GM20431 (cell line): ENCODE data around the gene ATF5.
"Not testable (repeated sequence)": the region's sequence is repeated elsewhere in the genome, so short reads cannot be mapped to it uniquely, and the experiment has no call there.

Experiments
- in situ Hi-C: fragments of 300-500 bp; cut with MseI, MboI; formaldehyde crosslinking; loops from one replicate; pipeline ENCODE4 v1.15.0; 2020; ENCODE audit warnings: low sequenced_read_pairs; ENCODE audit not compliant: unreplicated experiment

The ATF5 gene

GRCh38 chr19:49968279-49968922 is 39.4 kb downstream of the ATF5 start:
- in situ Hi-C loops: no loop called here

GRCh38 chr19:49969355-49969754 is 40.4 kb downstream of the ATF5 start:
- in situ Hi-C loops: not testable (repeated sequence)

DNA sequence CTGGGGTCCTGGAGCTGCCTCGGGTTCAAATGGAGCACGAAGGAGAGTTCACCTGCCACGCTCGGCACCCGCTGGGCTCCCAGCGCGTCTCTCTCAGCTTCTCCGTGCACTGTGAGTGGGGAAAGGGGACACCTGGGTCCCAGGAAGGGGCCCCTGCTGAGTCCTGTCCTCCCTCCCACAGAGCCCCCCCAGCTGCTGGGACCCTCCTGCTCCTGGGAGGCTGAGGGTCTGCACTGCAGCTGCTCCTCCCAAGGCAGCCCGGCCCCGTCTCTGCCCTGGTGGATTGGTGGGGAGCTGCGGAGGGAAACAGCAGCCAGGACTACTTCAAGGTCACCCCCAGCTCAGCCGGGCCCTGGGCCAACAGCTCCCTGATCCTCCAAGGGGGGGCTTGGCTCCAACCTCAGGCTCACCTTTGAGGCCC is 43.0 kb downstream of the ATF5 start:
- in situ Hi-C loops: no loop called here

GRCh38 chr19:49972841-49973240 is 43.8 kb downstream of the ATF5 start:
- in situ Hi-C loops: no loop called here

DNA sequence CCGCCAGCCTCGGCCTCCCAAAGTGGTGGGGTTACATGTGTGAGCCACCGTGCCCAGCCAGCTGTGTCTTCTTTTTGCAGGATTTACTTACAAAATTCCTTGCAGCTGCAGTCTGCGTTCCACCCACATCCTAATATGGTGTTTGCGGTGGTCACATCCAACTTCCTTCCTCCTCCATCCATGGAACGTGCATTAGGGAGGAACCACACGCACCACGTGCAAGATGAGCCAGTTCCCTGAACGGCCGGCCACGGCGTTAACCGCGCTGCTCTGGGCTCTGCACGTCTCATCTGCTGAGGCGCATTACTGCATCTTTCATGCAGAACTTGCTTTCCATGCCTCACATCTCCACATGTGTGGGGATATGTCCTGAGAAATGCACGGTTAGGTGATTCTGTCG is 45.0 kb downstream of the ATF5 start:
- in situ Hi-C loops: no loop called here

DNA sequence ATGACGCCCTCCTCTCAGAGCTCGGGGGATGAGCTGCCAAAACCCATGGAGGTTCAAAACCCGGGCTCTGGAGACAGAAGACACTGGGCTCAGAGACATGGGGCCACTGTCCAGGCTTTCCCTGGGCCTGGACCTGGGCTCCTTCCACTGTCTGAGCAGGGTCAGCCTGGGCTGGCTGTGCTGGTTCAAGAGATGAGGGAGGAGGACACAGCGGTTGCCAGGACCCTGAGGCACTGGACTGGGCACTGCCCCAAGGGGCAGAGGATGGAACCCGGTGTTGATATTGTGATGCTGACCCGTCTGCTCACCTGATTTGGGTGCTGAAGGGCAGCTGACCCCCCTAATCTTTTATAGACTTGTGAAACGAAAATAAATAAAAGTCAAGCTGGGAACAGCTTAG is 46.0 kb downstream of the ATF5 start:
- in situ Hi-C loops: no loop called here

DNA sequence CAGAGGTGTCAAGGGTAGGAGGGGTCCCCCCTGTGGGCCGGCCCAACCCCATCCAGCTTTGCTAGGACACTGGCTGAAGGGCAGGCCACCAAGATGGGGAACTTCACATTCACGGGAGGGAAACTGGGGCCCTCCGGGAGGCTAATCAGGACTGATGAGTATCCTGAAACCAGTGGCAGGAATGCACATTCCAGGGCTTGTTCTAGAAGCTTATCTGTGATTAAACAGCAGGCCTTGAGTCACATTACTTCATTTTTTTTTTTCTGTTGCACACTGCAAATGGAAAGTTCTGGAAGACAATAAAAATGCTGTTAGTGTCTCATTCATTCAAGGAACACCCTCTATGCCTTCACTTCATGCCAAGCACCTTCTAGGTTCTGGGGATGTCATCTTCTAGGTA is 47.5 kb downstream of the ATF5 start:
- in situ Hi-C loops: no loop called here

- in situ Hi-C loops: no loop called here
Measured at GRCh38 chr19:49977076-49977475, 48.1 kb downstream of the ATF5 start.

DNA sequence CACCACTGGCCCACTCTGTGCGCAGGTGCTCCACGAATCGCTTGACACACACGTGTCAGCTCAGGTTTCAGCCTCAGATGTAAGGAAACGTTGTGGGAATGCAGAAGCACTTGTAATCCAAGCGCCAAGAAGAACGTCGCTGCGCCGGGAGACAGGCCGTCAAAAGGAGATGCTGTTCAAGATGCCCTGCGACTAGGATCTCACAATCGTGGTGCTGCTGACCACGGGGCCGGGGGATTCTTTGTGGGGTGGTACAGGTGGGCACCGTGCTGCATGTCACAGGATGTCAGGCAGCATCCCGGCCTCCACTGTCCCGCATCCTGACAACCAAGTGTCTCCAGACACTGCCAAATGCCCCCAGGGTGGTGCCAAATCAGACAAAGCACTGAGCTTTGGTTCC is 48.9 kb downstream of the ATF5 start:
- in situ Hi-C loops: no loop called here

- in situ Hi-C loops: no loop called here
Measured at GRCh38 chr19:49978324-49978723, 49.3 kb downstream of the ATF5 start.

DNA sequence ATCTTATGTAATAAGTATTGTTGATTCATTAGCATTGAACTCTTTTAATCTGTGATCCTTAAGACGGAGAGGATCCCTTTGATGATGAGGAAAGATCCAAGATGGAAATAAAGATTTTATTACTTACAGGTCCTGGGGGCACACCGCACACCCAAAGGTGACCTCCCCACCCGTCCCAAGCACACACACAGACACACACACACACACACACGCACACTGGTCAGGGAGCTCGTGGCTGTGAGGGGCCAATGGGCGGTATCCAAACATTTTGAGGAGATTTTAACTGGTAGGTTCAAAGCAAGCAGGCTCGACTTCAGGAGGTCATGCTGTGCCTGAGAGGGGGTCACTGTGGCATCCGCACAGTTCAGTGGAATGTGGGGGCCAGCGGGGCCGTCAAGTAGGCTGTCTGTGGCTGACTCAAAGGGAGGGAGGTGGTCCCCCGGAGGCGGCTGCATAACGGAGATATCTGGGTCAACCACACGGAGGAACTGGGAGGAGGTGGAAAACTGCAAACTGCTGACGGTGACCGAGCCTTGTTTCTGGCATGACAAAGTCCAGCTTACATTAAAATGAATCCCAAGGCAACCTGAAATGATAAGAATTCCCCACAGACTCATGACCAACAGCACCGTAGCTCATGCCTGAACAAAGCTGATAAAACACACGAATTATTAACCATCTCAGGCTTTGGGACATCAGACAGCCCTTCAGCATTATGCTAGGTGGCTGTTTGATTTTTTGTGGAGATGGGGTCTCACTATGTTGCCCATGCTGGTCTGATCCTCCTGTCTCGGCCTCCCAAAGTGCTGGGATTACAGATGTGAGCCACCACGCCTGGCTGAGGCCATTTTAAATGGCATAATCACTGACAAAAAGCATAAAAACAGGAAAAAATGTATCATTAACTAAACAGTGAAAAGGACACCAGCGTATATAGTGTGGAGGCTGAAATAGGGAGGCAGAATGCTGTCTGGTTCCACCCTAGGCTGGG is 52.9 kb downstream of the ATF5 start:
- in situ Hi-C loops: no loop called here
